Measurements from ENCODE around the gene FIGLA. TPM values are rescaled to one million over a fixed set of nuclear protein-coding genes. Genes with fewer than 3 reads are reported as not detected.

Gene FIGLA
- total RNA-seq, 1 experiment from 2014 or later, result not detected

- H3K4me3 Mint-ChIP-seq, result no peak overlapping the region
- peaks cover 14% of the 10 kb centered on the region for H3K4me1 Mint-ChIP-seq
- no peaks in the 10 kb centered on the region for H3K36me3 Mint-ChIP-seq
- no peak overlapping the region for H3K27ac Mint-ChIP-seq
- H3K27me3 Mint-ChIP-seq (ENCODE audit: low read depth), result peaks cover 95% of the 10 kb centered on the region
- POLR2A ChIA-PET, result no interaction called here
- CTCF ChIA-PET, result interaction anchor here (0.7 to 1.4 kb wide), 3 partner anchors 8 to 154 kb away, joined by 3 to 5 read pairs (median 3); no protein-coding TSS in a partner anchor
- no peak for DNase-seq (ENCODE audit: low spot score)
- TF ChIP-seq NR2C2 (CRISPR knock-in tag; IDR thresholded peaks at IDR 0.05), result no peak
- ATAC-seq, result no peak
- peaks cover 5% of the 10 kb centered on the region for H3K9me3 Mint-ChIP-seq
Measured at GRCh38 chr2:70793450-70793849, 3.0 kb upstream of the FIGLA start.

- Mint-ChIP-seq H3K27ac (no peak overlapping the region; the same call in 1 of the 2 replicates), H3K27me3 (ENCODE audit: low read depth) (peaks cover 90% of the 10 kb centered on the region), H3K9me3 (no peaks in the 10 kb centered on the region), H3K4me3 (peak overlapping the region; percentile 72), H3K4me1 (peaks cover 15% of the 10 kb centered on the region), H3K36me3 (no peaks in the 10 kb centered on the region)
- ChIA-PET POLR2A (no interaction called here), CTCF (interaction anchor here (0.6 to 3.6 kb wide), 23 partner anchors 12 to 212 kb away, joined by 3 to 24 read pairs (median 5); partner anchors contain the start of gene ADD2)
- ATAC-seq (peak; percentile 92), DNase-seq (ENCODE audit: low spot score) (peak; percentile 83)
- TF ChIP-seq CTCF (IDR thresholded peaks at IDR 0.05) (peak; percentile 33), STAT6 (CRISPR knock-in tag; conservative IDR thresholded peaks at IDR 0.05; ENCODE audit: low read depth) (no peak), TP53 (CRISPR knock-in tag; IDR thresholded peaks at IDR 0.05) (0 out of 2 replicates have a peak, but pooled peaks have one; percentile 14), GABPB1 (CRISPR knock-in tag; IDR thresholded peaks at IDR 0.05) (0 out of 2 replicates have a peak, but pooled peaks have one; percentile 13)
Measured at GRCh38 chr2:70789304-70790135, 923 bp downstream of the FIGLA start.

GRCh38 chr2:70785137-70785911 lies 5.1 kb downstream of the FIGLA start:
- no peak overlapping the region for H3K27ac Mint-ChIP-seq
- POLR2A ChIA-PET, result no interaction called here

More at GRCh38 chr2:70785137-70785911, 5.1 kb downstream of the FIGLA start:
- ATAC-seq (peak; percentile 57), DNase-seq (ENCODE audit: low spot score) (peak; percentile 55)
- H3K4me3 Mint-ChIP-seq, result no peak overlapping the region
- H3K4me1 Mint-ChIP-seq, result peaks cover 13% of the 10 kb centered on the region
- H3K9me3 Mint-ChIP-seq, result no peaks in the 10 kb centered on the region
- TF ChIP-seq PRDM15 (CRISPR knock-in tag; IDR thresholded peaks at IDR 0.05) (no peak), TP53 (CRISPR knock-in tag; IDR thresholded peaks at IDR 0.05) (no peak), NFE2L1 (CRISPR knock-in tag; IDR thresholded peaks at IDR 0.05) (no peak), ZNF416 (CRISPR knock-in tag; IDR thresholded peaks at IDR 0.05) (no peak), RELA (CRISPR knock-in tag; IDR thresholded peaks at IDR 0.05; ENCODE audit: borderline replicate concordance) (no peak), ZNF396 (CRISPR knock-in tag; IDR thresholded peaks at IDR 0.05; ENCODE audit: borderline replicate concordance) (no peak), IRF1 (CRISPR knock-in tag; IDR thresholded peaks at IDR 0.05) (no peak), SMAD3 (CRISPR knock-in tag; IDR thresholded peaks at IDR 0.05; ENCODE audit: borderline replicate concordance) (no peak)
- H3K36me3 Mint-ChIP-seq, result no peaks in the 10 kb centered on the region
- CTCF ChIA-PET, result interaction anchor here (0.6 to 3.3 kb wide), 27 partner anchors 8 to 514 kb away, joined by 3 to 43 read pairs (median 5); partner anchors contain the start of genes ADD2 and ATP6V1B1
- H3K27me3 Mint-ChIP-seq (ENCODE audit: low read depth), result peaks cover 71% of the 10 kb centered on the region

Measured in WTC11 (cell line).